OCI-LY1 (cell line): ENCODE results near the gene ZNF304.
"Not testable (repeated sequence)": the region's sequence is repeated elsewhere in the genome, so short reads cannot be mapped to it uniquely, and the experiment has no call there.

Source experiments
- EZH2 ChIP-seq: fragments of 200-600 bp; sonication (generic), shearing (Covaris generic); IDR thresholded peaks from 2 replicates; pipeline ENCODE4 v1.8.0; 2017; ENCODE audit warnings: borderline replicate concordance, mixed run types, mild to moderate bottlenecking, antibody characterized with exemption, low read length, moderate library complexity, mixed read lengths
- TF ChIP-seq, protein P1 (sequence below): fragments of 200-600 bp; sonication (generic), shearing (Covaris generic); IDR thresholded peaks from 2 replicates; pipeline ENCODE4 v1.5.1; 2017; ENCODE audit warnings: mild to moderate bottlenecking, antibody characterized with exemption, low read length, moderate library complexity, mixed read lengths

DNA sequence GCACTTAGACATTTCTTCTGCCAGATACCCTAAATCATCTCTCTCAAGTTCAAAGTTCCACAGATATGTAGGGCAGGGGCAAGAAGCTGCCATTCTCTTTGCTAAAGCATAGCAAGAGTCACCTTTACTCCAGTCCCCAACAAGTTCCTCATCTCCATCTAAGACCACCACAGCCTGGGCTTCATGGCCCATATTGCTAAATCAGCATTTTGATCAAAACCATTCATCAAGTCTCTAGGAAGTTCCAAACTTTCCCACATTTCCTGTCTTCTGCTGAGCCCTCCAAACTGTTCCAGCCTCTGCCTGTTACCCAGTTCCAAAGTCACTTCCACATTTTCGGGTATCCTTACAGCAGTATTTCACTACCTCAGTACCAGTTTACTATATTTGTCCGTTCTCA lies 23.6 kb downstream of the ZNF304 start:
- TF ChIP-seq, protein P1, sequence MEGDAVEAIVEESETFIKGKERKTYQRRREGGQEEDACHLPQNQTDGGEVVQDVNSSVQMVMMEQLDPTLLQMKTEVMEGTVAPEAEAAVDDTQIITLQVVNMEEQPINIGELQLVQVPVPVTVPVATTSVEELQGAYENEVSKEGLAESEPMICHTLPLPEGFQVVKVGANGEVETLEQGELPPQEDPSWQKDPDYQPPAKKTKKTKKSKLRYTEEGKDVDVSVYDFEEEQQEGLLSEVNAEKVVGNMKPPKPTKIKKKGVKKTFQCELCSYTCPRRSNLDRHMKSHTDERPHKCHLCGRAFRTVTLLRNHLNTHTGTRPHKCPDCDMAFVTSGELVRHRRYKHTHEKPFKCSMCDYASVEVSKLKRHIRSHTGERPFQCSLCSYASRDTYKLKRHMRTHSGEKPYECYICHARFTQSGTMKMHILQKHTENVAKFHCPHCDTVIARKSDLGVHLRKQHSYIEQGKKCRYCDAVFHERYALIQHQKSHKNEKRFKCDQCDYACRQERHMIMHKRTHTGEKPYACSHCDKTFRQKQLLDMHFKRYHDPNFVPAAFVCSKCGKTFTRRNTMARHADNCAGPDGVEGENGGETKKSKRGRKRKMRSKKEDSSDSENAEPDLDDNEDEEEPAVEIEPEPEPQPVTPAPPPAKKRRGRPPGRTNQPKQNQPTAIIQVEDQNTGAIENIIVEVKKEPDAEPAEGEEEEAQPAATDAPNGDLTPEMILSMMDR, result not testable (repeated sequence)
- TF ChIP-seq EZH2, result not testable (repeated sequence)
